ENCODE results near the gene SYMPK.

SYMPK gene

GRCh38 chr19:45866400-45867176, 3.6 kb upstream of the SYMPK start:
- H3K4me3 Mint-ChIP-seq: no peak overlapping the region
- no peak for DNase-seq (ENCODE audit: low spot score)
- H3K27me3 Mint-ChIP-seq (ENCODE audit: low read depth): peaks cover 39% of the 10 kb centered on the region

DNA sequence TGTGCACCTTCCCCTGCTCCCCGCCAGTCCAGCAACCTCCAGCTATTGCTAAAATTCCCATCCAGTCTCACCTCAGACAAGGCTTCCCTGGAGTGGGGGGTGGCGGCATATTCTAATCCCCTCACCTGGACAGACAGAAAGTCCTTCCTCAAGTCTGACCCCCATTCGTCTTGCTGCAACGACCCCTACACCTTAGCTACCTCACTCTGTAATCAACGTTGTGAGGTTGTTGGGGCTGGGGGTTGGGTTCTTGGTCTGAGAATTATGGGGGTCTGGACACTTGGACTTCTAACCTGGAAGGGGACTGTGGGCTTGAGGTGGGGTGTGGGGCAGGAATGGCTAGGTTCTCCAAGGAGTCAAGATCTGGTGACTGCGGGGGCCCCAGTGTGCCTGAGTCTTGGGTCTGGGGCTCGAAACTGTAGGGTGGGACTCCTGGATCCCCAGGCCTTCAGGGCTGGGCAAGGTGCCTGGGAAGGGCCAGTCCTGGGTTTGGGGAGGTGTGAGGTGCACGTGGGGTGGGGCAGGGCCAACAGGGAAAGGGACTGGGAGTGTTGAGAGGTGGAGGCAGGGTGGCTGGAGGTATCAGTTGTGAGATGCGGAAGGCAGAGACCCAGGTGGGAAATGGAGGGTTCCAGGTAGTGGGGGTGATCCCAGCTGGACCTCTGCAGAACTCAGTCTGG, 2.5 kb upstream of the SYMPK start:
- Mint-ChIP-seq H3K27ac (no peak overlapping the region), H3K27me3 (ENCODE audit: low read depth) (peaks cover 39% of the 10 kb centered on the region), H3K4me3 (no peak overlapping the region), H3K4me1 (ENCODE audit: low read depth) (peaks cover 19% of the 10 kb centered on the region), H3K9me3 (no peaks in the 10 kb centered on the region), H3K36me3 (ENCODE audit: low read depth) (peaks cover 7% of the 10 kb centered on the region)
- no peak for DNase-seq (ENCODE audit: low spot score)

More at GRCh38 chr19:45866400-45867176, 3.6 kb upstream of the SYMPK start:
- Mint-ChIP-seq H3K4me1 (ENCODE audit: low read depth) (peaks cover 16% of the 10 kb centered on the region), H3K36me3 (ENCODE audit: low read depth) (peaks cover 4% of the 10 kb centered on the region), H3K27ac (no peak overlapping the region), H3K9me3 (no peaks in the 10 kb centered on the region)

DNA sequence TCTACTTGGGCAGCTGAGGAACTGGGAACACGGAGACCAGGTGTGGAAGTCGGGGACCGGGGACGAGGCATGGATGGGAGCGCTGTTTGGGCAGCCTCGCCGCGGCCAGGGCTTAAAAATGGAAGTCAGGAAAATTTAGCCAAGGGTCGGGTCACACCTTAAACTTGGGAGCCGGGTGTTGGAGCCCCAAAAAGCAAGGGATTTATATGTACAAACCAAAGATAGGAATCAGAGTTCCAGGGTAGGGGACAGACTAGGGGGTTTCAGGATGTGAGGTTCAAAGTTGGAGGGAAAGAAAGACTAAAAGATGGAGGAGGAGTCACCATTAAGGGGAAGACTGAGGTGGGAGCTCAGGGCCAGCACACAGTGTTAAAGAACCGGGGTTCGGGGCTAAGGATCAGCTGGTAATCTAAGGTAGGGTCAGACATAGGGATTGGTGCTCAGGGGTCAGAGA, 1.7 kb upstream of the SYMPK start:
- H3K27me3 Mint-ChIP-seq (ENCODE audit: low read depth): peaks cover 39% of the 10 kb centered on the region
- H3K36me3 Mint-ChIP-seq (ENCODE audit: low read depth): peaks cover 9% of the 10 kb centered on the region
- H3K9me3 Mint-ChIP-seq: no peaks in the 10 kb centered on the region
- peak overlapping the region; percentile 44 for H3K4me3 Mint-ChIP-seq
- H3K27ac Mint-ChIP-seq: peak overlapping the region; percentile 38
- no peak for DNase-seq (ENCODE audit: low spot score)
- peaks cover 19% of the 10 kb centered on the region for H3K4me1 Mint-ChIP-seq (ENCODE audit: low read depth)

DNA sequence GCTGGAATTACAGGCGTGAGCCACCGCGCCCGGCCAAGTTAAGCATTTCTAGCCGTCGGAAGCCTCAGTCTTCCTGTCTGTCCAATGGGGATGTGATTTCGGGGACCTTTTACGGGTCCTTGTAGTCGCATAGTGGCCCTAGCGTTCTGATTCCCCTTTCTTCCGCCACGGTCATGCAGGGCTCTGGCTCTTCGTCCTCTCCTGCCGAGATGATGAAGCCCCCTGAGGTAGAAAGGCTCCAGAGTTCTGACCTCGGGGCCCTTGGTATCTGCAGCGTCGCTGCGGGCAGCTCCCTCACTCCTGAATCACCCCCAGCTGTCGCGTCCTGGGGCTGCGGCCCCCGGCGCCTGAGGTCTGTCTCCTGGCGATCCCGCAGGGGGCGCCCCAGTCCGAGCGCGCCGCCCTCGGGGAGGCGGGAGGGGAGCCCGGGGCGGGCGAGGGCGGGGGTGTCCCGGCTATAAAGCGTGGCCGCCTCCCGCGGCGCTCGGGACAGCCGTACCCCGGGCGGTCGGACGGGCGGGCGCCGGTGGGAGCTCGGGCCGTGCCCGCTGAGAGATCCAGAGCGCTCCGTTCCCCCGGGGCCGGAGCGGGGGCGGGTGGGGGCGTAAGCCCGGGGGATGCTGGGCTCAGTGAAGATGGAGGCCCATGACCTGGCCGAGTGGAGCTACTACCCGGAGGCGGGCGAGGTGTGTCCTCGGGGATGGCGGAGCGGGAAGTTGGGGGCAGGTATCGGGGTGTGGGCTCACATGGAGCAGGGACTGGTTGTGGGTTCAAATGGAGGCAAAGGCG, 1.1 kb upstream of the SYMPK start, which contains the start of gene FOXA3:
Gene FOXA3, plus strand, starts transcription at position 487 of the 789 bp plus-strand sequence. Its CDS starts 131 bp downstream, at position 618.
- H3K36me3 Mint-ChIP-seq (ENCODE audit: low read depth): peaks cover 15% of the 10 kb centered on the region
- peaks cover 39% of the 10 kb centered on the region for H3K27me3 Mint-ChIP-seq (ENCODE audit: low read depth)
- H3K9me3 Mint-ChIP-seq: no peaks in the 10 kb centered on the region
- peaks cover 19% of the 10 kb centered on the region for H3K4me1 Mint-ChIP-seq (ENCODE audit: low read depth)
- peak within 1 kb of the TSS; percentile 92 for H3K27ac Mint-ChIP-seq
- DNase-seq (ENCODE audit: low spot score): peak; percentile 73
- H3K4me3 Mint-ChIP-seq: peak within 1 kb of the TSS; percentile 88

- Mint-ChIP-seq H3K36me3 (ENCODE audit: low read depth) (peaks cover 19% of the 10 kb centered on the region), H3K4me1 (ENCODE audit: low read depth) (peaks cover 19% of the 10 kb centered on the region), H3K27me3 (ENCODE audit: low read depth) (peaks cover 39% of the 10 kb centered on the region), H3K9me3 (no peaks in the 10 kb centered on the region), H3K27ac (peak overlapping the region; percentile 92), H3K4me3 (peak overlapping the region; percentile 88)
- DNase-seq (ENCODE audit: low spot score): no peak
Observed at GRCh38 chr19:45863335-45863839, 440 bp upstream of the SYMPK start.

DNA sequence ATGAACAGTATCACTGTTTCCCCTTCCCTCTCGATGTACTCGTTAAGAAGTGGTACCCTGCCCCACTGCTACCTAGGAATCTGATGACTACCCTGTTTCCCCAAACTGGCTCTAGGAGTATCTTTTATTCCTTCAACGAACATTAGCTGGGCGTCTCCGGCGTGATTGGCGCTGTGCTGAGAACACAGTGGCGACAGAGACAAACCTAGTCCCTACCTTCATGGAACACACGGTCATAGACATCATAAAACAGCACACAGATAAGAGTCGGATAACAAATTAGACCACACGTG, 730 bp downstream of the SYMPK start:
- H3K27me3 Mint-ChIP-seq (ENCODE audit: low read depth): peaks cover 33% of the 10 kb centered on the region
- H3K4me3 Mint-ChIP-seq: peak overlapping the region; percentile 88
- H3K36me3 Mint-ChIP-seq (ENCODE audit: low read depth): peaks cover 23% of the 10 kb centered on the region
- H3K4me1 Mint-ChIP-seq (ENCODE audit: low read depth): peaks cover 23% of the 10 kb centered on the region
- H3K9me3 Mint-ChIP-seq: no peaks in the 10 kb centered on the region
- peak overlapping the region; percentile 92 for H3K27ac Mint-ChIP-seq
- no peak for DNase-seq (ENCODE audit: low spot score)

- no peaks in the 10 kb centered on the region for H3K9me3 Mint-ChIP-seq
- H3K36me3 Mint-ChIP-seq (ENCODE audit: low read depth): peaks cover 23% of the 10 kb centered on the region
- H3K27me3 Mint-ChIP-seq (ENCODE audit: low read depth): peaks cover 24% of the 10 kb centered on the region
- H3K4me1 Mint-ChIP-seq (ENCODE audit: low read depth): peaks cover 23% of the 10 kb centered on the region
- H3K4me3 Mint-ChIP-seq: peak overlapping the region; percentile 88
- H3K27ac Mint-ChIP-seq: peak overlapping the region; percentile 67
- DNase-seq (ENCODE audit: low spot score): no peak
Observed at GRCh38 chr19:45860359-45861259, 2.3 kb downstream of the SYMPK start.

DNA sequence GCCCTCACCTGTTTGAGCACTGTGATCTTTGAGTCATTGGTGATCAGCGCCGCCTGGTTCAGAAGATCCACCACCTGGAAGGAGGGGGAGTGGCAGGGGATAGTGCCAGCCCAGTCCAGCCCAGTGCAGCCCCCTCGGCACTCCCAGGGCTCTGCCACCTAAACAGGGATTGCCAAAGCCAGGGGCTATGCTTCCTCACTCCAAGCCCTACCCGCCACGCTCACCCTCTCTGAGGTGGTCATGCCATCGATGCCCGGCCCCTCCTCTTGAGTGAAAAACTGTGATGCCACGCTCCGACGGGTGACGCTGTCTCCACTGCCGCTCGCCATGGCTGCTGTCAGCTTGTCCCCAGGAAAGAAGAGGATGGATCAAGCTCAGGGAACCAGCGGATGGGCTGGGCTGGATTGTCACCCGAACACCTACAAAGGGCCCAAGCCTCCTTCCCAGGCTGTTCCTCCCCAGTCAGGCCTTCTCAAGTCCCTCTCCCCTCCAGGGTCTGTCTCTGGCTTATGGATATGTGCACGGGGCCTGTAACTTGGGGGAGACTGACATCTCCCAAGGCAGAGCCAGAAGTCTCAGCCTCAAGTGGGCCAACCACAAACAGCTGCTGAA, 8.7 kb downstream of the SYMPK start:
- peaks cover 3% of the 10 kb centered on the region for H3K4me1 Mint-ChIP-seq (ENCODE audit: low read depth)
- peaks cover 41% of the 10 kb centered on the region for H3K36me3 Mint-ChIP-seq (ENCODE audit: low read depth)
- H3K27me3 Mint-ChIP-seq (ENCODE audit: low read depth): no peaks in the 10 kb centered on the region
- no peak overlapping the region for H3K4me3 Mint-ChIP-seq
- no peaks in the 10 kb centered on the region for H3K9me3 Mint-ChIP-seq
- no peak overlapping the region for H3K27ac Mint-ChIP-seq
- no peak for DNase-seq (ENCODE audit: low spot score)

DNA sequence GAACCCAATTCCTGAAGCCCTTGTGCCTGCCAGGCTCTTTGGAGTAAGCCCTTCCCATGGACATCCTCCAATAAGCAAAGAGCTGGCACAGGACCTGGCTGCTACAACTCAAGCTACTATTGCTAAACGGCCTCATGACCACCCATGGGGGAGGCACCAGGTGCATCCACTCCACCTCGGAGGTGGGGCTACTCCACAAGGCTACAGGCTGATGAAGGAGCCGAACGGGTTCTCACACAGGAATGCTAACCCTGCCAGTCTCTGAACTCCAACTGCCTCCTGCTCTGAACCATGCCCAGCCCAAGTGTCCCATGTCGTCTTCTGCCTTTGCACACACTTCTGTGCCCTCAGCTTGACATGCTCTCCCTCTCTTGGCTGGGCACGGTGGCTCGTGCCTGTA, 10.0 kb downstream of the SYMPK start:
- Mint-ChIP-seq H3K36me3 (ENCODE audit: low read depth) (peaks cover 39% of the 10 kb centered on the region), H3K27me3 (ENCODE audit: low read depth) (no peaks in the 10 kb centered on the region), H3K4me3 (no peak overlapping the region), H3K4me1 (ENCODE audit: low read depth) (no peaks in the 10 kb centered on the region), H3K27ac (no peak overlapping the region), H3K9me3 (no peaks in the 10 kb centered on the region)
- DNase-seq (ENCODE audit: low spot score): no peak

GRCh38 chr19:45852145-45852750, 10.7 kb downstream of the SYMPK start:
- no peak overlapping the region for H3K27ac Mint-ChIP-seq
- H3K9me3 Mint-ChIP-seq: no peaks in the 10 kb centered on the region
- no peaks in the 10 kb centered on the region for H3K4me1 Mint-ChIP-seq (ENCODE audit: low read depth)
- DNase-seq (ENCODE audit: low spot score): no peak
- peaks cover 46% of the 10 kb centered on the region for H3K36me3 Mint-ChIP-seq (ENCODE audit: low read depth)
- no peak overlapping the region for H3K4me3 Mint-ChIP-seq
- H3K27me3 Mint-ChIP-seq (ENCODE audit: low read depth): no peaks in the 10 kb centered on the region

DNA sequence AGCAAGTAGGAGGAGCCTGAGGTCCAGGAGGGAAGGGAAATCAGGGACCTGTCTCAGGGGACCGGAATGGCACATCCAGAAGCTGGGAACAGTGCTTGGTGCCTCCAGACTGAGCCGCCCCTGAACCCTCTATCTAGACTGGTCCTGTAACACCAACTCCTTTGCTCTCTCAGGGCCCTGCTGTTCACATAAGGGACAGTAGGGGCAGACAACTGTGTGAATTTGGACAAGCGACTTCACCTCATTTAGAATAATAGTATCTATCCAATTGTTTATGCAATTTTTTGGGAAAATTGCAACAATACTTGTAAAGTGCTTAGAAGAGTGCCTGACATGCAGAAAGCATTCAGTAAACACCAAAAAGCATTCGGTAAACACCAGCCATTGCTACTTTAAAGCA, 14.0 kb downstream of the SYMPK start:
- no peak overlapping the region for H3K4me3 Mint-ChIP-seq
- no peak overlapping the region for H3K27ac Mint-ChIP-seq
- peaks cover 58% of the 10 kb centered on the region for H3K36me3 Mint-ChIP-seq (ENCODE audit: low read depth)
- no peaks in the 10 kb centered on the region for H3K4me1 Mint-ChIP-seq (ENCODE audit: low read depth)
- DNase-seq (ENCODE audit: low spot score): no peak
- H3K27me3 Mint-ChIP-seq (ENCODE audit: low read depth): no peaks in the 10 kb centered on the region
- H3K9me3 Mint-ChIP-seq: no peaks in the 10 kb centered on the region

- Mint-ChIP-seq H3K36me3 (ENCODE audit: low read depth) (peaks cover 61% of the 10 kb centered on the region), H3K27ac (no peak overlapping the region), H3K9me3 (no peaks in the 10 kb centered on the region), H3K4me3 (no peak overlapping the region), H3K4me1 (ENCODE audit: low read depth) (no peaks in the 10 kb centered on the region), H3K27me3 (ENCODE audit: low read depth) (no peaks in the 10 kb centered on the region)
- no peak for DNase-seq (ENCODE audit: low spot score)
Observed at GRCh38 chr19:45847663-45848062, 15.3 kb downstream of the SYMPK start.

All from T-helper 2 cell treated with Interferon-gamma antibody and Interleukin-4, amounts not matched to agents 5 μg/mL and 100 μg/mL, for 36 hours (primary cell).